ENCODE results near the gene NTSR2. TPM values are rescaled to one million over a fixed set of nuclear protein-coding genes. Genes with fewer than 3 reads are reported as not detected.

NTSR2 gene
- total RNA-seq, 2 donors from 2014 or later = not detected

- no peaks in the 10 kb centered on the region for H3K27me3 ChIP-seq (replicated peaks; ENCODE audit: insufficient read depth)
- no peak overlapping the region for H3K4me3 ChIP-seq
- H3K36me3 ChIP-seq = no peaks in the 10 kb centered on the region
- H3K27ac ChIP-seq = no peak overlapping the region
- no peaks in the 10 kb centered on the region for H3K9me3 ChIP-seq
- DNase-seq (ENCODE audit: low spot score) (no peak), ATAC-seq (ENCODE audit: insufficient number of reproducible peaks, low FRiP score, low read depth) (no peak)
- H3K4me1 ChIP-seq (ENCODE audit: control insufficient read depth in 1 of 2, low read depth in 2 of 2) = no peaks in the 10 kb centered on the region
- TF ChIP-seq CTCF (IDR thresholded peaks at IDR 0.05) = no peak
Observed at GRCh38 chr2:11634584-11634983, 35.4 kb downstream of the NTSR2 start.

- no peak overlapping the region for H3K27ac ChIP-seq
- no peaks in the 10 kb centered on the region for H3K27me3 ChIP-seq (replicated peaks; ENCODE audit: insufficient read depth)
- H3K4me3 ChIP-seq = no peak overlapping the region
- ATAC-seq (ENCODE audit: insufficient number of reproducible peaks, low FRiP score, low read depth) (no peak), DNase-seq (ENCODE audit: low spot score) (no peak)
- no peaks in the 10 kb centered on the region for H3K9me3 ChIP-seq
- no peaks in the 10 kb centered on the region for H3K4me1 ChIP-seq (ENCODE audit: control insufficient read depth in 1 of 2, low read depth in 2 of 2)
- TF ChIP-seq CTCF (IDR thresholded peaks at IDR 0.05) = no peak
- no peaks in the 10 kb centered on the region for H3K36me3 ChIP-seq
Observed at GRCh38 chr2:11633923-11634478, 36.0 kb downstream of the NTSR2 start.

GRCh38 chr2:11631462-11631861, 38.5 kb downstream of the NTSR2 start:
- Histone ChIP-seq H3K9me3 (no peaks in the 10 kb centered on the region), H3K36me3 (no peaks in the 10 kb centered on the region), H3K27me3 (replicated peaks; ENCODE audit: insufficient read depth) (no peaks in the 10 kb centered on the region), H3K4me3 (no peak overlapping the region), H3K4me1 (ENCODE audit: control insufficient read depth in 1 of 2, low read depth in 2 of 2) (no peaks in the 10 kb centered on the region), H3K27ac (no peak overlapping the region)
- TF ChIP-seq CTCF (IDR thresholded peaks at IDR 0.05) = no peak
- ATAC-seq (ENCODE audit: insufficient number of reproducible peaks, low FRiP score, low read depth) (no peak), DNase-seq (ENCODE audit: low spot score) (no peak)

- no peak for TF ChIP-seq CTCF (IDR thresholded peaks at IDR 0.05)
- Histone ChIP-seq H3K9me3 (no peaks in the 10 kb centered on the region), H3K36me3 (no peaks in the 10 kb centered on the region), H3K27ac (no peak overlapping the region), H3K4me1 (ENCODE audit: control insufficient read depth in 1 of 2, low read depth in 2 of 2) (no peaks in the 10 kb centered on the region), H3K27me3 (replicated peaks; ENCODE audit: insufficient read depth) (no peaks in the 10 kb centered on the region), H3K4me3 (no peak overlapping the region)
- no peak for DNase-seq (ENCODE audit: low spot score)
- ATAC-seq (ENCODE audit: insufficient number of reproducible peaks, low FRiP score, low read depth) = no peak
Observed at GRCh38 chr2:11630855-11631254, 39.1 kb downstream of the NTSR2 start.

- Histone ChIP-seq H3K27ac (no peak overlapping the region), H3K36me3 (no peaks in the 10 kb centered on the region), H3K4me1 (ENCODE audit: control insufficient read depth in 1 of 2, low read depth in 2 of 2) (no peaks in the 10 kb centered on the region), H3K4me3 (no peak overlapping the region), H3K9me3 (no peaks in the 10 kb centered on the region), H3K27me3 (replicated peaks; ENCODE audit: insufficient read depth) (no peaks in the 10 kb centered on the region)
- no peak for TF ChIP-seq CTCF (IDR thresholded peaks at IDR 0.05)
- no peak for ATAC-seq (ENCODE audit: insufficient number of reproducible peaks, low FRiP score, low read depth)
- no peak for DNase-seq (ENCODE audit: low spot score)
Observed at GRCh38 chr2:11629851-11630250, 40.1 kb downstream of the NTSR2 start.

Measured in thoracic aorta (tissue), 2 donors.